ENCODE results near the gene C17orf78.

The C17orf78 gene

GRCh38 chr17:37392024-37392590, 16.3 kb downstream of the C17orf78 start:
- TF ChIP-seq FOXP2 (optimal IDR thresholded peaks at IDR 0.05; ENCODE audit: borderline replicate concordance, extremely low read depth, extremely low read length, insufficient read depth) (no peak), POLR2AphosphoS5 (IDR thresholded peaks at IDR 0.05; ENCODE audit: low read depth, low read length) (no peak)

- TF ChIP-seq TAF1 (IDR thresholded peaks at IDR 0.05; ENCODE audit: borderline replicate concordance, insufficient read depth, low read length) = no peak
- TF ChIP-seq POLR2AphosphoS5 (IDR thresholded peaks at IDR 0.05; ENCODE audit: low read depth, low read length) = no peak
- no peak for TF ChIP-seq REST (IDR thresholded peaks at IDR 0.05; ENCODE audit: insufficient read depth in 1 of 2, low read depth in 2 of 2, low read length in 2 of 2)
- TF ChIP-seq SIN3A (IDR thresholded peaks at IDR 0.05; ENCODE audit: borderline replicate concordance, insufficient read depth, low read length) = no peak
- TF ChIP-seq FOXP2 (optimal IDR thresholded peaks at IDR 0.05; ENCODE audit: borderline replicate concordance, extremely low read depth, extremely low read length, insufficient read depth) = no peak
These were observed 17.6 kb downstream of the C17orf78 start for GRCh38 chr17:37393352-37393751.

- TF ChIP-seq FOXP2 (optimal IDR thresholded peaks at IDR 0.05; ENCODE audit: borderline replicate concordance, extremely low read depth, extremely low read length, insufficient read depth) = no peak
- TF ChIP-seq TAF1 (IDR thresholded peaks at IDR 0.05; ENCODE audit: borderline replicate concordance, insufficient read depth, low read length) = no peak
- no peak for TF ChIP-seq POLR2AphosphoS5 (IDR thresholded peaks at IDR 0.05; ENCODE audit: low read depth, low read length)
- no peak for TF ChIP-seq REST (IDR thresholded peaks at IDR 0.05; ENCODE audit: insufficient read depth in 1 of 2, low read depth in 2 of 2, low read length in 2 of 2)
- no peak for TF ChIP-seq SIN3A (IDR thresholded peaks at IDR 0.05; ENCODE audit: borderline replicate concordance, insufficient read depth, low read length)
These were observed 23.5 kb downstream of the C17orf78 start for GRCh38 chr17:37399265-37399803.

GRCh38 chr17:37400505-37400904, 24.7 kb downstream of the C17orf78 start:
- TF ChIP-seq FOXP2 (optimal IDR thresholded peaks at IDR 0.05; ENCODE audit: borderline replicate concordance, extremely low read depth, extremely low read length, insufficient read depth) (no peak), POLR2AphosphoS5 (IDR thresholded peaks at IDR 0.05; ENCODE audit: low read depth, low read length) (no peak), TAF1 (IDR thresholded peaks at IDR 0.05; ENCODE audit: borderline replicate concordance, insufficient read depth, low read length) (no peak), REST (IDR thresholded peaks at IDR 0.05; ENCODE audit: insufficient read depth in 1 of 2, low read depth in 2 of 2, low read length in 2 of 2) (no peak), SIN3A (IDR thresholded peaks at IDR 0.05; ENCODE audit: borderline replicate concordance, insufficient read depth, low read length) (no peak)

GRCh38 chr17:37405955-37406634, 30.3 kb downstream of the C17orf78 start:
- no peak for TF ChIP-seq FOXP2 (optimal IDR thresholded peaks at IDR 0.05; ENCODE audit: borderline replicate concordance, extremely low read depth, extremely low read length, insufficient read depth)
- TF ChIP-seq TAF1 (IDR thresholded peaks at IDR 0.05; ENCODE audit: borderline replicate concordance, insufficient read depth, low read length) = no peak
- TF ChIP-seq POLR2AphosphoS5 (IDR thresholded peaks at IDR 0.05; ENCODE audit: low read depth, low read length) = no peak
- TF ChIP-seq SIN3A (IDR thresholded peaks at IDR 0.05; ENCODE audit: borderline replicate concordance, insufficient read depth, low read length) = no peak
- TF ChIP-seq REST (IDR thresholded peaks at IDR 0.05; ENCODE audit: insufficient read depth in 1 of 2, low read depth in 2 of 2, low read length in 2 of 2) = no peak; a peak in 1 of 4 replicates
